HUDEP-2 (cell line): ENCODE data around the gene NAXD.
"Not testable (repeated sequence)": the region's sequence is repeated elsewhere in the genome, so short reads cannot be mapped to it uniquely, and the experiment has no call there.

Experiments
- DNase-seq, 76 experiments: peaks; one replicate each; lab custom pipeline; 2025; ENCODE audit not compliant: unreplicated experiment in 76 of 76; lab: John Stamatoyannopoulos, UW

NAXD gene

DNA sequence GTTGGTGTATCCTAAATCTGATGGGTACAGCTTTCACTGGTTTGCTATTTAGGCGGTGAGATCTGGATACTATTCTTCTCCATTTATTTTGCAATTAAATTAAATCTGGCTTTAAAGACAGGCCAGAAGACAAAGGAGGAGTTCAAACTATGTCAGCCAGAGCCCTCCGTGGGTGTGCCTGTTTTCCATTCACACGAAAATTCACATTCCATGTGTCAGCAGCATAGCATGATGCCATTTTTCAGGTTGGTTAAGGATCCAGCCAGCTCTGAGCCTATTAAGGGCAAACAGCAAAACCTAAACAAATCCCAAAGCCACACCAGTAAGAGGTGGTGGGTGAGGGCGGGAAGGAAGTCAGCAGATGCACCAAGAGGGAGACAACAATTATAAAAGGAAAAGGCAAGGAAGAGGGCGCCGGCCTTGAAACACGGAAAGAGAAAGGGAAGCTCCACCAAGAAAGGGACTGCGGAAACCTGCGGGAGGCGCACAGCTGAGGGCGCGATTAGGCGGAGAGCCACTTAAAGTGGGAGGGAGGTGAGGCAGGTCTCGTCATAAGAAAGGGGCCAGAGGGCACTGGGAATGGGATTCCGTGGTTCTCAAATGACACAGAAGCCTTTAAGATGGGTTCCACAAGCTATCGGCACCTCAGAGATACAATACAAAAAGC is 47.6 kb downstream of the NAXD start:
- DNase-seq = no peak

DNA sequence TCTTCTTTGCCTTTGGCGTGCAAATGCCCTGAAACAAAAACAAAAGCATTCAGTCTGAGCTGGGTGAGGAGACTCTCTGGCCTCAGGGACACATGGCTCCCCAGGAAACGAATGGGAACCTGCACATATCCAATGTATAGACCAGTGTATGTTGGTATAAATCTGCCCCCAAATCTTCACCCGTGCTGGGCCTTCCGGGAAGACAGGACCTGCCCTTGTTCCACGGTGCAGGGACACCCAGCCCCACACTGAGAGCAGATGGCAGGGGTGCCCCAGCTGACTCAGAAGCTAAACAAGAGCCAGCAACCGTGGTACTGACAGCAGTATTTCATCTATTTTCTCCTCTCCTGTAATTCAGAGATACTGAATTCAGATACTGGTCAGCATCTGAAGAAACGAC is 48.1 kb downstream of the NAXD start:
- no peak for DNase-seq

DNA sequence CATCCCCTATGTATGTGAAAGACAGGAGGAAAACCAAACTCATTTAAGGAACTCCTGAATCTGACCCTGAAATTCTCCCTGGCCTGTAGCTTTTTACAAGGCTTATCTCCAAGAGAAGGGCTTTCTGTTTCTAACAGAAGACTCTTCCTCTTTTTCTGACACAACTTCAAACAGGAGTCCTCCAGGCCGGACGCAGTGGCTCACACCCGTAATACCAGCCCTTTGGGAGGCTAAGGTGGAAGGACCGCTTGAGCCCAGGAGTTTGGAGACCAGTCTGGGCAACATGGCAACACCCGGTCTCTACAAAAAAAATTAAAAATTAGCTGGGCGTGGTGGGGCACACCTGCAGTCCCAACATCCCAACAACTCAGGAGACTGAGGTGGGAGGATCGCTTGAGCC is 48.7 kb downstream of the NAXD start:
- no peak for DNase-seq

DNA sequence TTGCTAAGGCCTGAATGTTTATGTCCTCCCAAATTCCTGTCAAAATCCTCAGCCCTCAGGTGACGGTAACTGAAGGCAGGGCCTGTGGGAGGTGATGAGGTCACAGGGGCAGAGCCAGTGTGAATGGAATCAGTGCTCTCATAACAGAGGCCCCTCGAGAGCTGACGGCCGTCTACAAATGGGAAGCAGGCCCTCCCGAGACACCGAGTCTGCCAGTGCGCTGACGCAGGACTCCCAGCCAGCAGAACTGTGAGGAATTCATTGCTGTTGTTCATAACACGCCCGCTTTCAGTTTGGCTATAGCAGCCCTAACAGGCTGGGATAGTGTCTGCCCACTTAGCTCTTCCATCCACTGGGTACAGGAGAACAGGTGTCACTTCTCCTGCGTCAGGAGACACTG is 49.3 kb downstream of the NAXD start:
- no peak for DNase-seq

DNA sequence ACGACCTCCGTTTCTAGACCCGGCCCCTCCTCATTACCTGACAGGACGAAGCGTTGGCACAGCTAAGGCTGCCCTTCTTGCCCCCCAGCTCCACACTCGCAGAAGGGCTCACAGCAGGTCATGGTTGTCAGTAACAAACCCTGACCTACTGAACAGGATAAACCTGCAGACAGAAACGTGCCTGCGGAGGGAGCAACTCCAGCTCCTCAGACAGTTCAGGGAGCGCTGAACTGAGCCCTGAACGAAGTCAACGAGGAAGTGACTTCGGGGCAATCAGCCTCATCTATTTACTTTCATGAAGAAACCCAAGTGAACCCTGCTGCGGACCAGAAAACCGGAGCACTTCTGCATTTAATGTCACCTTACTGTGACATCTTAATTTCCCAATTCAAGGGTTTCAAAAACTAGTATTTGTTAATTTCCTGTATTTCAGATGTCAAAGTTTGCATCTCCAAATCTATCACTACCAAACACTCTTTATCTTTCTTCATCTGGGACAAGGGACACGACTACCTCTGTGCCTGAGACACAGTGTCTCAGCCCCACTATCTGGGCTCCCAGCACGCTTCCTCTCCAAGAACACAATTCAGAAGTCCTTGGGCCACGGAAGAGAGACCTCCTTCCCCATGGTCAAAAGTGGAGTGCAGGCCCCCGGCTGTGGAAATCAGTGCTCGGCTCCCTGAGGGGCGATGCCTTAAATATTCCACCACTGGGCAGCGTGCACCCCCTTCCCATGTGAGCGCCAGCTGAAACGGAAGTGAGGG is 50.3 kb downstream of the NAXD start:
- no peak for DNase-seq

DNA sequence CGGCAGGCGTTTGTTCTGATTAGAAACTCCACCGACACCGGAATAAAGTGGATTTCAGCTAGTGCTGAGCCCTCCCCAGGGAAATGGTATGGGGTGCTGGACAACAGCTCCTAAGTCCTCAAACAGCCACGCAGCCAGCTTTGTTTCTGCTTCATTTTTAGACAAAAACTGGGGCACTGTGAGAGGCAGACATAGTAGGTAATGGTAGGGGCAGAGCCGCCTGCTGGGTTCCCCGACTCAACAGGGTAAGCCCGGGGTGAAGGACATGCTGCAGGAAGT is 50.8 kb downstream of the NAXD start:
- DNase-seq = no peak

DNA sequence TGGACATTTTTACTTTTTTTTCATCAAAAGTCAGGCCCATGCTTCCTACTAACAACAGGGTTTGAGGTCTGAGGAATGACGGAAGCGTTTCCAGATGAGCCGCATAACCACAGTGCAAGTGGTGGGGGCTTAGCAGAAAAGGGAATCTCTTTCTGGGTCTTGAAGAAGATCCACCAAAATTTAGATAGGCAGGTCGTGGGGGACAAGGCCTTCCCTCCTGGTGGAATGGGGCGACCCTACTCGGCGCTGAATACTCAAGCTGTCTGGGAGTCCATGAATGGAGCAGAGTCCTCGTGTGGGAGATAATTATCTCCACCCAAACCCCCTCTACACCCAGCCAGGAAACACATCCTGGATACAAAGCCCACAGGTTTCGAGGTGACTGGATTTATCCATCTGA is 53.7 kb downstream of the NAXD start:
- no peak for DNase-seq

DNA sequence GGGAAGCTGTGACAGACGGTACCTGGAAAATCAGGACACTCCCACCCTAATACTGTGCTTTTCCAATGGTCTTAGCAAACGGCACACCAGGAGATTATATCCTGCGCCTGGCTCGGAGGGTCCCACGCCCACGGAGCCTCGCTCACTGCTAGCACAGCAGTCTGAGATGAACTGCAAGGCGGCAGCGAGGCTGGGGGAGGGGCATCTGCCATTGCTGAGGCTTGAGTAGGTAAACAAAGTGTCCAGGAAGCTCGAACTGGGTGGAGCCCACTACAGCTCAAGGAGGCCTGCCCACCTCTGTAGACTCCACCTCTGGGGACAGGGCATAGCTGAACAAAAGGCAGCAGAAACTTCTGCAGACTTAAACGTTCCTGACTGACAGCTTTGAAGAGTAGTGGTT is 54.5 kb downstream of the NAXD start:
- DNase-seq = not testable (repeated sequence)

DNA sequence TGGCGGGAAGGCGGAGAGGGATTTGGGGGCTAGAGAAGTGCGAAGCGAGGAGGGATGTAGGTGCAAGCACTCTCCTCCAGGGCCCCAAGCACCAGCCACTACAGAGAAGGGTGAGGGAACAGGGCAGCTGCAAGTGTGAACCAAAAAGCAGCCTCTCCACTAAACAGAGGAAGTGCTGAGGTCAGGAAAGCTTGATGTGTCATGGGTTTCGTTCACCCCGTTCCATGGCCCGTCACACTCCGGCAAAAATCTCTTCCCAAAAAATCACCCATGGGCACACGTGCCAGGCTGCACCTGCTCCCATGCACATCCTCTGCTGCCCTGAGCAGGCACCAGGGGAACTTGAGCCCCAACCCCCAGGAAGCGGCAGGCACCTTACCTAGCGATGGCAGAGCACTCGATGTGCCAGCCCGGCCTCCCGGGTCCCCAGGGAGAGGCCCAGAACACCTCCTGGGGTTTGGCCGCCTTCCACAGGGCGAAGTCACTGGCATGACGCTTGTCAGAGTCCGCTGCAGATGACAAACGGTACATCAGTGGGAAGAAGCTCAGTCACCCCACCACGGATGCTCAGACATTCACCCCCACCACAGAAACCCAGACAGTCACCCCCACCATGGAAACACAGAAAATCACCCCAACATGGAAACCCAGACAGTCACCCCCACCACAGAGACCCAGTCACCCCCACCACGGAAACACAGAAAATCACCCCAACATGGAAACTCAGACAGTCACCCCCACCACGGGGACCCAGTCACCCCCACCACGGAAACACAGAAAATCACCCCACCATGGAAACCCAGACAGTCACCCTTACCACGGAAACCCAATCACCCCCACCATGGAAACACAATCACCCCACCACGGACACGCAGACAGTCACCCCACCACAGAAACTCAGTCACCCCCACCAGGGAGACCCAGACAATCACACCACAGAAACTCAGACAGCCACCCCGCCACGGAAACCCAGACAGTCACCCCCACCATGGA is 61.5 kb downstream of the NAXD start:
- DNase-seq = no peak

DNA sequence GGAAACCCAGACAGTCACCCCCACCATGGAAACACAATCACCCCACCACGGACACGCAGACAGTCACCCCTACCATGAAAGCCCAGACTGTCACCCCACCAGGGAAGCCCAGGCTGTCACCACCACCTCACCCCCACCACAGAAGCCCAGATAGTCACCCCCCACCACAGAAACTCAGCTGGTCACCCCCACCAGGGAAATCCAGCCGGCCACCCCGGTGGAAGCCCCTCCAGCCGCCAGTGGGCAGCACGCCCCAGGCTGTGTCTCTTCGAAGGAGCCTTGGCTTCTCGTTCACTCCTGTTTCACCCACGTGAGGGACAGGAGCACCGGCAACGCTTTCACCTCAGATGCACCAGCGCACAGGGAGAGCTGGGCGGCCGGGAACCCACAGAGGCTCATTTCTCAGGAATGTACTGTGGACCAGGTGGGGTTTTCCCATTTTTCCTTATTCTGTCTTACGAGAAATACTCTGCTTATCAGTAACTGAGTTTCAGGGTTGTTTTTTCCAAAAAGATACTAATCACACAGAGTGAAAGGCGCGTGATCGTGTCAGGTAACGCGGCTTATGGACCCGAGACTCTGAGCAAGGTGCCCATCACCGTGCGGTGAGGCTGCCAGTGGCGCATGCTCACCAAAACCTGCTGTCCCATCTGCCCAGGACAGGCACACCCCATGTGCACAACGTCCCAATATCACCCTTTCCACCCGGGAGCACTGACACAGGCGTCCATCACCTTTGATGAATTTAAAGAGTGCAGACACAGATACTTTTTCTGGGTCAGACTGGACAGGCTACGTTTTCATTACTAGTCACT is 62.6 kb downstream of the NAXD start:
- DNase-seq = no peak

DNA sequence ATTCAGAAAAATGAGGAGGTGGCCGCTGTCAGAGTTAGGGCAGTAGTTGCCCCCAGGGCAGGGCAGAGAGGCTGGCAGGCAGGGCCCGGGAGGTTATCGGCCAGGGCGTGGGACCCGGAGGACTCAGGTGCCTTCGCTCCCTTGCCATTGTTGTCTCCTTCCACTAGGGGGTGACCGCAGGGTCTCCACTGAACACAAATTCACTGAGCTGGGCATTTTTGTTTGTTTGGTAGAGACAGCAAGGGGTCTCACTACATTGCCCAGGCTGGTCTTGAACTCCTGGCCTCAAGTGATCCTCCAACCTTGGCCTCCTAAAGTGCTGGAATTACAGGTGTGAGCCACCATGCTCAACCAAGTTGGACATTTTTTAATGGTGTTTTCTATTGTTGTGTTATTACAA is 65.5 kb downstream of the NAXD start:
- peak in 9 of 76 experiments; percentile 3 to 20 (median 7) for DNase-seq

DNA sequence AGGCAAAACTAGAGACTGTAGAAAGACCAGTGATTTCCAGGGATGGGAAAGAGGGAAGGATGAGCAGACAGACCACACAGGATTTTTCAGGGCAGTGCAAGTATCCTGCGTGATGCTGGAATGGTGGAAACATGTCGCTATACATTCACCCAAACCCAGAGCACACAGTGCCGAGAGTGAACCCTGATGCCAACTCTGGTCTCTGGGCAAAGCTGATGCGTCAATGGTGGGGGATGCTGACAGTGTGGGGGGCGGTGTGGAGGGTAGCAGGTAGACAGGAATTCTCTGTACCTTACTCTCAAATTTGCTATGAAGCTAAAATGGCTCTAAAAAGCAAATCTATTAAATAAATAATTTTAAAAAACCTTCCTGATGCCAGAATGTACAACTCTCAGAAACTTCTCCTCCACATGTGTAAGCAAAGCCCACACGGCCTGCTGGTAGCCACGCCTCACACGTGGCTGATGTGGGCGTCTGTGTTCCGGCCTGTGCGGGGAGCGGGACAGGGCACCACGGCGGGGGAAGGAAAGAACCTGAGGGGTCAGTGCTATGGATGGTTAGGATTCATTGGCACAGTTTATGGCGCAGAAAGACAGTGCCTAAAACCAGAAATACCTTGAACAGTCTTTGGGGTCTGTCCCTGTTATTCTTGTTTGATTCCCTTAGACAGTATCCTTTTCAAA is 66.7 kb downstream of the NAXD start:
- DNase-seq = no peak

DNA sequence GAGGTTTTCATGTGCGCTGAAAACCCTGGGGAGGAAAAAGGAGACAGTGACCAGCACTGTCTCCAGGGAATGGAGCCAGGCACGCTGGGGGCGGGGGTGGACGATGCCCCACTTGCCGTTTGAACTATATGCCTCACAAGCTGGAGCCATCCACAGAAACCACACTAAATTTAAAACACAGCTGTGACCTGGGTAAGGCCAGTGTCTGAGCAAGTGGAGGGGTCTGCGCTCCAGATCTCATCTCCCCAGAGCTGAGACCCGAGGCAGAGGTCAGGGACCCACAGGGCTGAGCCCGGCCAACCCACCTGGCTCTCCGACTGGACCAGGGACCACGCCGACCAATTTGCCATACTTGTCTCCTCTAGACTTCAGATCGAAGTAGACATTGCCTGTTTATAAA is 67.4 kb downstream of the NAXD start:
- no peak for DNase-seq

DNA sequence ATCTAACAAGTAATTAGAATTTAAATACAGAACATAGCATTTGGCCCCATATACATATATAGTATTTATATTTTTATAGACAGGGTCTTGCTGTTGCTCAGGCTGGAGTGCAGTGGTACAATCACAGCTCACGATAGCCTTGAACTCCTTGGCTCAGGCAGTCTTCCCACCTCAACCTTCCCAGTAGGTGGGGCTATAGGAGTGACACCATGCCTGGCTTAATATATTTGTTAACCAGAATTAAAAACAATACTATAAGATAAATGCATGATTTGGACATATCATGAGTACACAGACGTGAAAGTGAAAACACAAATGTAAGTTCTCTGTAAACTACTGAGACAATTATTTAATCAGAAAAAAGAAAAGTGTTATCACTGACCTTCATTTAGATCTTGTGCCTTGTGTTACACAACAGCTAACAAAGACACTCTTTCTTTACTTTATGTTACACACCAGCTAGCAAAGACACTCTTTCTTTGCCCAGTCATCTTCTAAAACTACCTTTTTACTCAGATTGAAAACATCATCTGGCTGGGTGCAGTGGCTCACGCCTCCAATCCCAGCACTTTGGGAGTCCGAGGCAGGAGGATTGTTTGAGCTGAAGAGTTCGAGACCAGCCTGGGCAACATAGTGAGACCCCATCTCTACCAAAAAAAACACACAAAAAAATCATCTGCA is 68.0 kb downstream of the NAXD start:
- DNase-seq = peak in 3 of 76 experiments; percentile 2 to 11 (median 9)

DNA sequence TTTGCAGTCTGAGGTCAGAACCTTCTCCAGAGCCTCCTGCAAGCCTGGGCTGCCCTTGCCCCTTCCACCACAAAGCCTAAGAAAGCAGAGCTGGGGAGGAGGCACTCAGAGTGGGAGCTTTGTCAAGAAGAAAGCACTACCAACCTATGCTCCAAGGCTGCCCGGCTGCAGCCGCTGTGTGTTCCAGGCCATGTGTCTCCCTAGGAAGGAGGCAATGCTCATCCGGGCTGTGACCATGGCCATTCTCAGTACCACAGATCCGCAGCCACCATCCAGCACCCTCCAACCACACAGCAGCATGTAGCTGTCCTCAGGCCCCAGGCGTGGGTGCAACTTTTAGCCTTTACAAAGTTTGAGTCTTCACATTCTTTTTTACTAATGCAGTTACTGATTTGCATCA is 68.6 kb downstream of the NAXD start:
- no peak for DNase-seq

DNA sequence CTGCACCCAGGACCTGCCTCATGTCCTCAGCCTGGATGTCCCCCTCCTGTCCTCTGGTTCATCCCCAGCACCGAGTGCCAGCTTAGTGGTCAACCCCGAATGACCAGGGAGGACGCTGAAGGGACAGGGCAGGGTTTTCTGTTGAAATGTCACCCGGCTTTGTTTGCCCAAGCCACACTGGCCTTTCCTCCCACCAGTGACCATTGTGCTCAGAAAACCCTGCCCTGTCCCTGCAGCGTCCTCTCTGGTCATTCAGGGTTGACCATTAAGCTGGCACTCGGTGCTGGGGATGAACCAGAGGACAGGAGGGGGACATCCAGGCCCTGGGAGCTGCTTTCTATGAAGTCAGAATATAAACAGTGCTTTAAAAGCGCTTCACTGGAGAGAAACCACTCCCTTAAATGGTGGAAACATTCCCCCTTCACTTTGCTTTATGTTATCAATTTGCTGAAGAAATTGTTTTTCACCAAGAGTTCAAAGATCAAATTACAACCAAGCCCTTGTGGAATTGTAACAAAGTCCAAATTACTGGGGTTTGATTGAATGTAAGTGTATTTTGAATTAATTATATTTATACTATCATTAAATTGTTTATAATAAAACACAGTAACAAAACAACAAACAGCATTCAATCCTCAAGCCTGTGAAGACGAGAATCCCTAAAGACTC is 69.2 kb downstream of the NAXD start:
- no peak for DNase-seq

DNA sequence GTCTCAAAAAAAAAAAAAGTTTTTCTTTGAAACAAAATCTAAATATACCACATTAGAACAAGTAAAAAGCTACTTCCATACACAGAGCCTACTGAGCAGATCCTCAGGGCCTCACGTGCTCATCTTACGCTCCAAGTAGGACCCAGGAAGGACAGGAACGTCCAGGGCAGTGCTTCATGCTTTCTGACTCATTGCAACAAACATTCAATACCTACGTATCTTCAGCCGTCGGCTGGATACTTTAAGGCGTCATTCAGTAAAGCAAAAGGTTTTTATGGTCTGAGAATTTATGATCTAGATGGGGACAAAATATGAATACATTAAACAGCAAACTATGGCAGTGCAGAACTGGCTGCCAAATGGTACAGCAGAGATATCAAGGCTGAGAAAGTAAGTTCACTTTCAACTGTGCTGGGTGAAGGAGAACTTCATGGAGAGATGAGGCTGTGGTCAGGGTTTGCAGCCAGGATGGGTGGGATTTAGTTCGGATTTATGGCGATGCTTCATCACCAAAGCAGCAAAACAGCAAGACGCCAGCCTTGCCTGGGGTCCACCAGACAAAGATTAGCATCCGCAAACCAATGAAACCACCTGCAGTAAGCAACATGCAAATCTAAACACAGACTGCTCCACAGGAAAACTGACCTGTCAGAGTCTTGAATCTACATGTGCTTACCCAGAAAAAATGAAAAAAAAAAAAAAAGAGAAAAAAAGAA is 70.1 kb downstream of the NAXD start:
- no peak for DNase-seq

DNA sequence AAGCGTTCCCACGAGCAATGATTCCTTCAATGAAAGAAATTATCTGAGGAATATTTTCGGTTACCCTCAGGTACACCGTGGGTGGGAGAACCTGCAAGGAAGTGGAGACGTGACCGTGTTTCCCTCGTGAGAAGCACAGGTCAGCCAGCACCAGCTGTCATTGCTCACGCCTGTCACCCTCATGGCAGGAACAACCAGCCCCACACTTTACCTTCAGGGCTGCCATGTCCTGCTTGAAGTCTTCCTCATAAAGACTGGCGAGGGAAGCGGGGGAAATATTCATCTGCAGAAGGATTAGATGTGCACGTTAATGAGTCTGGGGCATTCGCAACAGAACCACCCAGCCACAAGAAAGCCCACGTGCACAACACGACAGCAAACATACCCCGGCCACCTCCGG is 72.4 kb downstream of the NAXD start:
- no peak for DNase-seq
